Fibroblast of lung (primary cell): ENCODE results near the gene HMCES.

Experiments used
- EZH2 ChIP-seq: IDR thresholded peaks from 2 replicates; pipeline ENCODE4 v1.5.1; 2012; ENCODE audit warnings: low read length, control low read depth, mild to moderate bottlenecking; ENCODE audit errors: missing control alignments
- TF ChIP-seq, protein P1 (sequence below), 2 donors: IDR thresholded peaks in 1 of 2; conservative IDR thresholded peaks in 1 of 2; 1 replicate in 1 of 2; 2 replicates in 1 of 2; pipeline ENCODE4 v1.5.1; 2011 to 2012; ENCODE audit warnings: low read length in 2 of 2, control low read depth in 1 of 2, inconsistent platforms in 1 of 2, low read depth in 1 of 2, mild to moderate bottlenecking in 1 of 2

DNA sequence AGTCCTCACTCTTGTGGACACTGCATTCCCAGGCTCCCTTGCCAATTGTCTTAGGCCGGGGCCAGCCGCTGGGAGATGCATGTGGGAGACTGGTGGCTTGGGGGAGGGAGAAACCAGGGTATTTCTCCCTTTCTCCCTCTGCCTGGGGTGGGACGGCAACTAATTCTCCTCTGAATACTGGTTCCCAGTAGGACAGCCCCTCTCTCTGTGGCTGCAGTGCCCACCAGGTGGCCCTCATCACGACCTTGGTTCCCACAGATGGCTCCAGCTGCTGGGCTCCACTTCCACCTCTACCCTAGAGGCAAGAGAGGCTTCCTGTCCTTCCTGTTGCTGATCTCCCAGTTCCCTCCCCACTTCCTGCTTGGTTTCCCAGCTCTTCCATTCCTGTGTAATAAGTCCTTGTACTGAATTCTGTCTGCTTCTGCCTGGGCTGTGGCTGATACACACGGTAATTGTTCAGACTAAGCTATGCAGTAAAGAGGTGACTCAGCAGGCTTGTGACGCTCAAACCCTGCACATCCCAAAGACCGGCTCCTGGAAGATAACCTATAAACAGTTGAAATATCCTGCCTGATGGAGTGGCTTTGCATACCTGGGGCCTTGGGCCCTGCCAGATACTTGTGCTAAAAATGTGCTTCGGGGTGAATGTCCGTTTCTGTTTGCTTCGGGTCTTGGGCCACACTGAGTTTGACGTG lies 49.6 kb upstream of the HMCES start:
- TF ChIP-seq, protein P1, sequence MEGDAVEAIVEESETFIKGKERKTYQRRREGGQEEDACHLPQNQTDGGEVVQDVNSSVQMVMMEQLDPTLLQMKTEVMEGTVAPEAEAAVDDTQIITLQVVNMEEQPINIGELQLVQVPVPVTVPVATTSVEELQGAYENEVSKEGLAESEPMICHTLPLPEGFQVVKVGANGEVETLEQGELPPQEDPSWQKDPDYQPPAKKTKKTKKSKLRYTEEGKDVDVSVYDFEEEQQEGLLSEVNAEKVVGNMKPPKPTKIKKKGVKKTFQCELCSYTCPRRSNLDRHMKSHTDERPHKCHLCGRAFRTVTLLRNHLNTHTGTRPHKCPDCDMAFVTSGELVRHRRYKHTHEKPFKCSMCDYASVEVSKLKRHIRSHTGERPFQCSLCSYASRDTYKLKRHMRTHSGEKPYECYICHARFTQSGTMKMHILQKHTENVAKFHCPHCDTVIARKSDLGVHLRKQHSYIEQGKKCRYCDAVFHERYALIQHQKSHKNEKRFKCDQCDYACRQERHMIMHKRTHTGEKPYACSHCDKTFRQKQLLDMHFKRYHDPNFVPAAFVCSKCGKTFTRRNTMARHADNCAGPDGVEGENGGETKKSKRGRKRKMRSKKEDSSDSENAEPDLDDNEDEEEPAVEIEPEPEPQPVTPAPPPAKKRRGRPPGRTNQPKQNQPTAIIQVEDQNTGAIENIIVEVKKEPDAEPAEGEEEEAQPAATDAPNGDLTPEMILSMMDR (conservative IDR thresholded peaks at IDR 0.05 in 1 of 2, IDR thresholded peaks at IDR 0.05 in 1 of 2; ENCODE audit: low read depth in 1 of 2, low read length in 2 of 2): no peak
- no peak for TF ChIP-seq EZH2
